Measurements from ENCODE around the gene RIMBP2. TPM values are rescaled to one million over a fixed set of nuclear protein-coding genes. Genes with fewer than 3 reads are reported as not detected.

Gene RIMBP2
- total and polyA plus RNA-seq, 2 donors (not counting 1 experiment from before 2014, with no cell fraction given): 0.17 TPM; not detected in 1

GRCh38 chr12:130498589-130499385 lies 217.3 kb downstream of the RIMBP2 start:
- Histone ChIP-seq H3K36me3 (ENCODE audit: control insufficient read depth, insufficient read depth, low read length) (no peaks in the 10 kb centered on the region), H3K4me1 (ENCODE audit: control insufficient read depth, extremely low read depth, insufficient read depth, low read length) (no peaks in the 10 kb centered on the region), H3K9me3 (ENCODE audit: control insufficient read depth, insufficient read depth, low read depth, low read length) (no peaks in the 10 kb centered on the region), H2AFZ (ENCODE audit: low read length) (no peak overlapping the region), H3K4me2 (ENCODE audit: extremely low read depth, insufficient read depth, low read length) (no peak overlapping the region), H3K27ac (ENCODE audit: insufficient read depth, low read length) (no peak overlapping the region), H4K20me1 (ENCODE audit: control insufficient read depth, extremely low read depth, insufficient read depth, low read length) (no peaks in the 10 kb centered on the region), H3K27me3 (ENCODE audit: control insufficient read depth, insufficient read depth, low read length) (no peaks in the 10 kb centered on the region), H3K4me3 (replicated peaks in 1 of 4; ENCODE audit: control extremely low read depth in 1 of 4, insufficient read depth in 1 of 4, low read depth in 3 of 4, low read length in 4 of 4) (no peak overlapping the region), H3K9ac (ENCODE audit: insufficient read depth, low read length) (no peak overlapping the region), H3K79me2 (ENCODE audit: control insufficient read depth, insufficient read depth, low read length) (no peaks in the 10 kb centered on the region)
- no peak for DNase-seq (ENCODE audit: low read depth in 2 of 2)
- no peak for TF ChIP-seq CTCF (conservative IDR thresholded peaks at IDR 0.05 in 1 of 2, IDR thresholded peaks at IDR 0.05 in 1 of 2; ENCODE audit: low read depth in 1 of 2, low read length in 2 of 2)
- TF ChIP-seq EZH2 (IDR thresholded peaks at IDR 0.05; ENCODE audit: low read length, missing control alignments): no peak

- H3K4me1 ChIP-seq (ENCODE audit: control insufficient read depth, extremely low read depth, insufficient read depth, low read length): no peaks in the 10 kb centered on the region
- H4K20me1 ChIP-seq (ENCODE audit: control insufficient read depth, extremely low read depth, insufficient read depth, low read length): no peaks in the 10 kb centered on the region
- TF ChIP-seq EZH2 (IDR thresholded peaks at IDR 0.05; ENCODE audit: low read length, missing control alignments) (no peak), CTCF (conservative IDR thresholded peaks at IDR 0.05 in 1 of 2, IDR thresholded peaks at IDR 0.05 in 1 of 2; ENCODE audit: low read depth in 1 of 2, low read length in 2 of 2) (no peak)
- no peaks in the 10 kb centered on the region for H3K79me2 ChIP-seq (ENCODE audit: control insufficient read depth, insufficient read depth, low read length)
- H3K27me3 ChIP-seq (ENCODE audit: control insufficient read depth, insufficient read depth, low read length): no peaks in the 10 kb centered on the region
- H3K36me3 ChIP-seq (ENCODE audit: control insufficient read depth, insufficient read depth, low read length): no peaks in the 10 kb centered on the region
- H3K27ac ChIP-seq (ENCODE audit: insufficient read depth, low read length): no peak overlapping the region
- H3K9me3 ChIP-seq (ENCODE audit: control insufficient read depth, insufficient read depth, low read depth, low read length): no peaks in the 10 kb centered on the region
- no peak overlapping the region for H2AFZ ChIP-seq (ENCODE audit: low read length)
- H3K9ac ChIP-seq (ENCODE audit: insufficient read depth, low read length): no peak overlapping the region
- no peak overlapping the region for H3K4me3 ChIP-seq (replicated peaks in 1 of 4; ENCODE audit: control extremely low read depth in 1 of 4, insufficient read depth in 1 of 4, low read depth in 3 of 4, low read length in 4 of 4)
- no peak for DNase-seq (ENCODE audit: low read depth in 2 of 2)
- no peak overlapping the region for H3K4me2 ChIP-seq (ENCODE audit: extremely low read depth, insufficient read depth, low read length)
These were observed 218.1 kb downstream of the RIMBP2 start for GRCh38 chr12:130497991-130498390.

DNA sequence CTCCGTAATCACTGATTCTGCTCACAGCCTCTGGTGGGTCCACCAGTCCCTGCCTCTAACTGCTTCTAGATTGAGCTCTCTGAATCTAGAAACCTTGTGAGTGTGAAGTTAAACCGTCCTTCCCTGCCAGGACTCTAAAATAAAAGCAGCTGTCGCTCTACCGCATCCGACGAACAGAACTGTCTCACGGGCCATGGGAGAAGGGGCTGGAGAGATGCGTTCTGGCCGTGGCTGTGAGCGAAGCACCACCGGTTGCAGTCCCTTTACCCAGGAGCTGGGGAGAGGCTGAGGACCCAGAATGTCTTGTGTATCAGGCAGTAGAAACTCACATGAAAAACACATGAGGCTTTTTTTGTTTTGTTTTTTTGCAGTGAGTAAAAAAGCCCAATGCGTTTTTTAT lies 218.8 kb downstream of the RIMBP2 start:
- Histone ChIP-seq H4K20me1 (ENCODE audit: control insufficient read depth, extremely low read depth, insufficient read depth, low read length) (no peaks in the 10 kb centered on the region), H3K27me3 (ENCODE audit: control insufficient read depth, insufficient read depth, low read length) (no peaks in the 10 kb centered on the region), H3K4me3 (replicated peaks in 1 of 4; ENCODE audit: control extremely low read depth in 1 of 4, insufficient read depth in 1 of 4, low read depth in 3 of 4, low read length in 4 of 4) (no peak overlapping the region), H3K4me2 (ENCODE audit: extremely low read depth, insufficient read depth, low read length) (no peak overlapping the region), H2AFZ (ENCODE audit: low read length) (no peak overlapping the region), H3K79me2 (ENCODE audit: control insufficient read depth, insufficient read depth, low read length) (no peaks in the 10 kb centered on the region), H3K9me3 (ENCODE audit: control insufficient read depth, insufficient read depth, low read depth, low read length) (no peaks in the 10 kb centered on the region), H3K27ac (ENCODE audit: insufficient read depth, low read length) (no peak overlapping the region), H3K36me3 (ENCODE audit: control insufficient read depth, insufficient read depth, low read length) (no peaks in the 10 kb centered on the region), H3K9ac (ENCODE audit: insufficient read depth, low read length) (no peak overlapping the region), H3K4me1 (ENCODE audit: control insufficient read depth, extremely low read depth, insufficient read depth, low read length) (no peaks in the 10 kb centered on the region)
- TF ChIP-seq CTCF (conservative IDR thresholded peaks at IDR 0.05 in 1 of 2, IDR thresholded peaks at IDR 0.05 in 1 of 2; ENCODE audit: low read depth in 1 of 2, low read length in 2 of 2) (no peak), EZH2 (IDR thresholded peaks at IDR 0.05; ENCODE audit: low read length, missing control alignments) (no peak)
- no peak for DNase-seq (ENCODE audit: low read depth in 2 of 2)

Data from fibroblast of lung (primary cell).